KBM-7 (cell line): Measurements from ENCODE around the gene BCL6.

ENCODE experiments used
- DNase-seq: peaks from one replicate; pipeline ENCODE4 v3.0.0-alpha.2; 2015
- in situ Hi-C: fragments of 300-500 bp; cut with MboI; formaldehyde crosslinking; loops from 2 replicates; pipeline ENCODE4 v1.14.3; 2020; ENCODE audit warnings: low sequenced_read_pairs, low pct_unique_long_range_greater_than_20kb, mixed read lengths

Gene BCL6

DNA sequence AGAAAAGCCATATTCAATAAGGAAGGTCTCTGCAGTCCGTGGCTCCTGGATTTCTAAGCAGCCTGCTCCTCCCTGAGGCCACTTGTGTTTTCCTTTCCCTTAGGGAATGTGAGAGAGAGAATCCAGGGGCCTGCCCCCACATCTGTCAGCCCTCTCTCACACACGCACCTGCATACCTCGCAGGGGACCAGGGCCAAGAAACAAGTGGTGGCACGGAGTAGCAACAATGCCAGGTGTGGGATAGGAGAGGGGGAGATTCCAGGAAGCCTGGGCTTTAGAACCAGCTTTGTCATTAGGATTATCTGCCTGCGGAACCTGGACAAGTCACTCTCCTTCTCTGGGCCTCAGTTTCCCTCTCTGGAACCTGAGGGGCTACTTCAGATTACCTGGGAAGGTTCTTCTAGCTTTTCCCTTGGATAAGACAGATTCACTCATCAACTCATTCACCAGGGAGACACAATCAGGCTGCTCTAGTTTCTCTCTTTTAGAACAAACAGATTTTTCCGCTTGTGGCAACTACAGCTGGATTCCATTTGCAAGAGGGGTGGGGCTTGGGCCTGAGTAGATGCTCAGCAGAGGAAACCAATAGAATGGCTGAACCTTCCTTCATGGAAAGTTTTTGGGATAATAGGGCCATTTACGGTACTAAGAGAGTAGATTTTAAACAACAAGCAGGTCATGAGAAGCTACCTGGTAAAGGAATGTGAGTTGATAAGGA is 19.5 kb downstream of the BCL6 start:
- in situ Hi-C loops: loop anchor here (25.0 kb wide), 1 partner anchor 1411 kb away; no protein-coding TSS in a partner anchor
- DNase-seq: no peak

DNA sequence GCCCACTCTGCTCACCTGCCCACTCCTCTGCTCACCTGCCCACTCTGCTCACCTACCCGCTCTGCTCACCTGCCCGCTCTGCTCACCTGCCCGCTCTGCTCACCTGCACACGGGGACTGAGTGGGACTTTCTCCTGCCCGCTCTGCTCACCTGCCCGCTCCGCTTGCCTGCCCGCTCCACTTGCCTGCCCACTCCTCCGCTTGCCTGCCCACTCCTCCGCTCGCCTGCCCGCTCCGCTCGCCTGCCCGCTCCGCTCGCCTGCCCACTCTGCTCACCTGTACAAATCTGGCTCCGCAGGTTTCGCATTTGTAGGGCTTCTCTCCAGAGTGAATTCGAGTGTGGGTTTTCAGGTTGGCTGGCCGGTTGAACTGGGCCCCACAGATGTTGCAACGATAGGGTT is 20.0 kb downstream of the BCL6 start:
- in situ Hi-C loops: loop anchor here (25.0 kb wide), 1 partner anchor 1412 kb away; no protein-coding TSS in a partner anchor
- DNase-seq: no peak

- in situ Hi-C loops: no loop called here
- no peak for DNase-seq
Observed at GRCh38 chr3:187722206-187722612, 23.1 kb downstream of the BCL6 start.

- in situ Hi-C loops: no loop called here
- no peak for DNase-seq
Observed at GRCh38 chr3:187721055-187721454, 24.2 kb downstream of the BCL6 start.

DNA sequence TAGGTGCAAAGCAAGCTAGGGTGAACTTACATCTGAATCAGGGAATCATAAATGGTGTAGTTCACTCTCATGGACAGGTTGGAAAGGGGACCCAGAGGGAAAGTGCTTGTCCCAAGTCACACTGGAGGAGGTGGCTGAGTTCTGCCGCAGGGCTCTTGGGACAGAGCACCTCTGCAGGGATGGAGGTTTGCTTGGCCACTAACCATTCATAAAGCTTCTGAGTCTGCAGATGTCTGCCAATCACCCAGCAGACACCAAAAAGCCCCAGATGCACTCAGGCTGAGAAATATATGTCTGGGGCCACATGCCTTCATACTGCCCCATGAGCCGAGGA is 25.0 kb downstream of the BCL6 start:
- in situ Hi-C loops: no loop called here
- no peak for DNase-seq

DNA sequence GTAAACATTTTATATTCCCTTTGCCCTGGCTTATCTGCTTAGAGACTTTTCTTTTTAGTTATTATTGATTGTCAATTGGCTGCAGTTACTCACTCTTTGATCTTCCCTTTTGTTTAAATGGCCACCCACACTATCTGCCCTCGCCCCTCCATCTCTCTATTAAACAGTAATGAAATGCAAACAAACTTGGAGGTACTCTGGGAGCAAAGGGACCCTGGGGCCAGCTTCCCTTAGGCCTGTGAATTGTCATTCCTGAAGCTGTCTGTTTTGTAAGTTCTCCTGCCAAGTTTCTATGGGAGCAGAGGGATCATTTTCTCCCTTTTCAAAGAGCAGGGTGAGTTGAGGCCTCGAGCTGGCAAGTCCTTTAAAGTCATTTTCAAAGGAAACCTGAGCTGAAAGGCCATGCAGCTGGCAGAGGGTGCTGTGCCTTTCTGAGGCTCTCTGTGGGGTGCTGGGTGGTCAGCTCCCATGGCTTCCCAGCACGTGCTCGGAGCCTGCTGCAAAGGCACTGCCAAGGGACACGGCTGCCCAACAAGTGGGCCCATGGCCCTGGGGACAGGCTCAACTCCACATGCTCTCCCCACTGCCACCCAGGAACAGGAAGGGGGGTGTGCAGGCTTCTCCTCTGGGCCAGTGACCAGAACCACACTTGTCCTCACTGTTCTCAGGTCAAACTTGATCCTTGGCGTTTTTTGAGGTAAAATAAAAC is 25.5 kb downstream of the BCL6 start:
- in situ Hi-C loops: no loop called here
- DNase-seq: no peak

GRCh38 chr3:187718802-187719201 is 26.5 kb downstream of the BCL6 start:
- no peak for DNase-seq
- in situ Hi-C loops: no loop called here

DNA sequence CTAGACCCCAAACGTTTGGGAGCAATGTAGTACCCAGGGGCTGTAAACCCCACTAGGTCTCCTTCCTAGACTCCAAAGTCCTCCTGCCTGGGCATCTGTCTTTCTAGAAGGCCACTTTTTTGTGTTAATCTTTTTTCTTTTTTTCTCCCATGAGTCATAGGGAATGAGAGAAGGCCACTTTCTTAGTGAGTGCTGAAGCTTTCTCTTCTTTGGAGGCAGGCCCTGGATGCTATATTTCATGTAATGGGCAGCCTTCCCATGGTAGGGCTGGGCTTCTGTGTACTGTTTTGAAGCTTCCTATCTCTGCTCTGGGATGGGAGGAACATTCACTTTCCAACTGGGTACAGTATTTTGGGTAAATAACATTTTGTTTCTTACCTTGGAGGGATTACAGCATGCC is 27.7 kb downstream of the BCL6 start:
- in situ Hi-C loops: no loop called here
- DNase-seq: no peak

DNA sequence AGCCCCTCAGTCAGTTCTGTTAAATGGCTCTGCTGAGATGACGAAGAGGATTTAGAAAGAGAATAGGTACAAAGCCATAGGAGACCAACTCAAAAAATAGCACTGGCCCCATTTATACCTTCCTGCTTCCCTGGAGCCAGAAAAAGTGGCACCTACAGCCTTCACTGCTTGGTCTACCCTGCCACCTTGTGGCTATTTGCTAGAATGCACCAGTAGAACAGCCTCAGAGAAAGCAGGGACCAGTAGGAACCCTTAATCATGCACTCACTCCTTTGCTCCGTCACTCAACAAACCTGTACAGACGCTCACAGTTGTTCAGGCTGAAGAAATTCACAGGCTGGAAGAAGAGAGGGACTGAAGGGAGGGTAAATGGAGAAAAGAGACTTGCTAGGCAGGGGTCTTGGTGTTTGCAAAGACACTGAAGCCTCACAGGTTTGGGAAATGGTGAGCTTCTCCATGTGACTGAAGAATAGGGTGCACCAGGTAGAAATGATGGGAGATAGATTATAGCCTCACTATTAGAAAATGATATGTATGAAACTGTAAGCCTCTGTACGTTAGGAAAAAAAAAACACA is 30.8 kb downstream of the BCL6 start:
- in situ Hi-C loops: no loop called here
- DNase-seq: peak; percentile 81

GRCh38 chr3:187713504-187713903 is 31.8 kb downstream of the BCL6 start:
- in situ Hi-C loops: no loop called here
- peak; percentile 35 for DNase-seq

DNA sequence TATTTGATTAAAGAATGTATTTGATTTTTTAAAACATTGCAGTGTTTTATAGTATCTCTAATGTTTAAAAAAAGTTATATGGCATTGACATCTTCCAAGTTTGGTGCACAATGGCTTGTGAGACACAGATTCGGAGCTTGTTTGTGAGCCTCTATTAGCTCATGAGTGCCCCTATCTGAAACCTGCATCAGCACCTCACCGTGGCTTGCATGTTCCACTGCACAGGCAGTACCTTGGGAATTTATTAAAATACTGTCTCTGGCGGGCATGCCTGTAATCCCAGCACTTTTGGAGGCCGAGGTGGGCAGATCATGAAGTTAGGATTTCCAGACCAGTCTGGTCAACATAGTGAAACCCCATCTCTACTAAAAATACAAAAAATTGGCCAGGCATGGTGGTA is 36.1 kb downstream of the BCL6 start:
- in situ Hi-C loops: no loop called here
- DNase-seq: no peak

- in situ Hi-C loops: no loop called here
- DNase-seq: no peak
Observed at GRCh38 chr3:187708696-187709095, 36.6 kb downstream of the BCL6 start.

GRCh38 chr3:187706971-187707370 is 38.3 kb downstream of the BCL6 start:
- DNase-seq: no peak
- in situ Hi-C loops: no loop called here

DNA sequence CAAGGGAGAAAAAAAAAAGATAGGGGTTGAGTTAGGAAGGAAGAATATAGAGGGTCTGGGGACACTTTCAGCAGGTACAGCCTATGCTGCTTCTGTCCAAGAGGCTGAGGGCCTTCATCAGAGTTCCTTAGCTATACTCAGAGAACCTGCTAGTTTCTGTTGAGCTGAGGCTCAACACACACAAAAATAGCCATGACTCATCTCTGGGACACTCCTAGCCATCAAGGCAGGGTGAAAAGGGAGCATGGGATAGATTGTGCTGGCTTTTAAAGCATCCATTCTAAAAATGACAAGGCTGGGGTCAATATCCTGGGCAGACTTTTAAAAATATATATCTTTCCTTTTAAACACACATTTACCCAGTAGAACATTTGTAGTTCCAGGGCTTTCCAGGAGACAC is 40.1 kb downstream of the BCL6 start:
- DNase-seq: no peak
- in situ Hi-C loops: no loop called here

GRCh38 chr3:187702507-187703033 is 42.7 kb downstream of the BCL6 start, which contains the start of gene RTP2:
TSS of gene RTP2 (minus strand) at chr3:187702557. CDS start at chr3:187702128, 429 bp downstream.
- in situ Hi-C loops: no loop called here
- no peak for DNase-seq

- DNase-seq: no peak
- in situ Hi-C loops: no loop called here
Observed at GRCh38 chr3:187700249-187700648, 45.0 kb downstream of the BCL6 start.

DNA sequence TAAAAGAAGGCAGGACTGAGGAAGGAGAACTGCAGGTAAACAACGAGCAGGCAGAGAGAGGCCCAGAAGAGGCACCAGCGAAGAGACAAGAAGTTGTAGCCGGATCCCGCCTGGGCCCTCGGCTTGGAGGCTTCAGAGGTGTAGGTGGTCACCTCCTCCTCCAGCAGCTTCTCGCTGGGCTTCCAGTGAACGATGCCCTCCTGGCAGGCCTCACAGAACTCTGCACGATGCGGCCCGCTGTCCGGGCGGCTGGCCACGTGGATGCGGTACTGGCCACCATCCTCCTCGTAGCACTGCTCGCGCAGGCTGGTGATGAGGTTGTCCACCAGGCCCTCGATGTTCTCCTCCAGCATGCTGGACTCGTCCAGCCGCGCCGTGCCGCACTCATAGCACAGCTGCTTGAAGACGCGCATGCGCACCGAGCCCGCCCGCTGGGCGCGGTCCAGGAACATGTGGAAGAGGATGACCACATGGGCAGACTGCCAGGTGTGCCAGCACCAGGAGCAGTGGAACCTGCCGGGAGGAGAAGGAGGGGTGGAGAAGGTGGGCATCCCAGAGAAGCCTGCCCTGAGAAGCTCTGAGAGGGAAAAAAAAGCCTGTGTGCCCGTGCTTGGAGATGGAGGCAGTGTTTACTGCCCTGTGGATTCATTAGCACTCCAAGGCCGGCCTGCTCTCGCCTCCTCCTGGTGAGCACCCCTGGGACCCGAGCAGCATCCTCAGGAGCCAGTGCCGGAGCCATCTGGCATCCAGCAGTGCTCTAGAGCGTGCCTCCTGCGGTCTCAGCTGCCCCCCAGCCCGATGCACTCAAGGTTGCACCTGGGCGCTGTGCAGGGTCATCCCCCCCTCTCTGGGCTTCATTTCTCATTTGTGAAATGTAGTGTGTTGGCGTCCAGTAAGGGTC is 46.5 kb downstream of the BCL6 start:
- DNase-seq: no peak
- in situ Hi-C loops: loop anchor here (10.0 to 25.0 kb wide), 2 partner anchors 384 to 486 kb away; no protein-coding TSS in a partner anchor

DNA sequence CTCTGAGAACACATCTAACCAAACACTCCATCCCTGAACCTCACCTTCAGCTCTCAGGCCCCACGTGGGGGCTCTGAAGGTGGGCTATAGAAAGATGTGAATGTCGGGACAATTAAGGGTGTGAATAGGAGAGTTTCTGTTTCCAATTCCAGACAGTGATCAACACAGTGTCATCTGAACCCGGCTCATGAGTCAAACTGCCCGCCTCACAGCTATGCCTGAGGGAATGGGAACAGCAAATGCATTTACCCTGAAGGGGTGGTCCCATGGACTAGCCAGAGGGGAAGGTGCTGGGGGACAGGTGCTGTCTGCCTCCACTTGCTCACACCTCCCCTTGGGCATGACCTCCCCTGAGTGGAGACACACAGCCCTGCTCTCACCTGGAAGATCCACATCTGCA is 49.2 kb downstream of the BCL6 start:
- in situ Hi-C loops: loop anchor here (10.0 to 25.0 kb wide), 2 partner anchors 381 to 484 kb away; no protein-coding TSS in a partner anchor
- no peak for DNase-seq

DNA sequence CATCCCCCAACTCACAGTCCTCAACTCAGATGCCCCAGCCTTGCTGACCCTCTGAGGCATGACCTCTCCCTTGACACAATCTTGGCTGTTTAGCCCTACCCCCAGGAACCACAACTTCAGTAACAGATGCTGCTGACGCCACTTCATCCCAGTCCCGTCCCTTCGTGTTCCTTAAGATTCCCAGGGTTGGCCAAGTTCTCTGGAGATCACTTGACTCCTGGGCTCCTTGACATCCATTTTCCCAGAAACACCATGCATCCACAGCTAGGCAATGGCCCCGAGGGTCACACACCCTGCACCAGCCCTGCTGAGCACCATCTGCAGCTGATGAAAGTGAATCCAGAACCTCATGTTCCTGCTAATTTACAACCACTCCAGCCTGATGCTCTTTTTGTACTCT is 49.8 kb downstream of the BCL6 start:
- DNase-seq: no peak
- in situ Hi-C loops: loop anchor here (10.0 to 25.0 kb wide), 2 partner anchors 381 to 483 kb away; no protein-coding TSS in a partner anchor
